Skeletal muscle tissue (tissue), 4 donors: ENCODE measurements around the gene HMGCR. TPM values are rescaled to one million over a fixed set of nuclear protein-coding genes. Genes with fewer than 3 reads are reported as not detected.
"Not testable (repeated sequence)": the region's sequence is repeated elsewhere in the genome, so short reads cannot be mapped to it uniquely, and the experiment has no call there.

Experiments used
- H3K27ac ChIP-seq: one replicate; pipeline ENCODE4 v1.7.0; 2013; ENCODE audit warnings: mild to moderate bottlenecking, low read depth, low read length, inconsistent platforms
- H3K27me3 ChIP-seq, 3 donors: one replicate each; pipeline ENCODE4 v1.7.0; 2013; ENCODE audit warnings: low read length in 3 of 3; ENCODE audit not compliant: control insufficient read depth in 3 of 3, insufficient read depth in 3 of 3
- H3K36me3 ChIP-seq, 3 donors: one replicate each; pipeline ENCODE4 v1.7.0; 2013; ENCODE audit warnings: low read length in 3 of 3; ENCODE audit not compliant: control insufficient read depth in 3 of 3, insufficient read depth in 3 of 3
- H3K4me1 ChIP-seq, 3 donors: one replicate each; pipeline ENCODE4 v1.7.0; 2013; ENCODE audit warnings: low read length in 3 of 3, mild to moderate bottlenecking in 3 of 3; ENCODE audit not compliant: control insufficient read depth in 3 of 3, insufficient read depth in 3 of 3
- H3K4me3 ChIP-seq, 3 donors: one replicate each; pipeline ENCODE4 v1.7.0; 2013; ENCODE audit warnings: low read length in 3 of 3
- H3K9ac ChIP-seq, 3 donors: one replicate each; pipeline ENCODE4 v1.7.0; 2013; ENCODE audit warnings: low read length in 3 of 3, mild to moderate bottlenecking in 3 of 3, moderate library complexity in 2 of 3, low read depth in 1 of 3
- H3K9me3 ChIP-seq, 3 donors: one replicate each; pipeline ENCODE4 v1.7.0; 2013; ENCODE audit warnings: low read length in 3 of 3; ENCODE audit not compliant: control insufficient read depth in 3 of 3
- total RNA-seq: library from RNA; depleted of rRNA; stranded (reverse); fragments of >200 nt; gene quantifications from one replicate; pipeline ENCODE4 v1.2.3, GENCODE V29; 2014
- donor health status: Osteomylitis.

HMGCR gene
- total RNA-seq, 1 donor from 2014 or later = 55.8 TPM

- H3K27ac ChIP-seq = no peak overlapping the region
- H3K9ac ChIP-seq = no peak overlapping the region
- H3K9me3 ChIP-seq = no peaks in the 10 kb centered on the region
- H3K4me1 ChIP-seq = no peaks in the 10 kb centered on the region
- H3K27me3 ChIP-seq = no peaks in the 10 kb centered on the region
- H3K36me3 ChIP-seq = no peaks in the 10 kb centered on the region
- H3K4me3 ChIP-seq = no peak overlapping the region
These were observed 15.0 kb upstream of the HMGCR start for GRCh38 chr5:75322066-75322465.

GRCh38 chr5:75324791-75325190, 12.2 kb upstream of the HMGCR start:
- no peaks in the 10 kb centered on the region for H3K4me1 ChIP-seq
- H3K4me3 ChIP-seq = no peak overlapping the region
- H3K36me3 ChIP-seq = no peaks in the 10 kb centered on the region
- no peak overlapping the region for H3K9ac ChIP-seq
- H3K27me3 ChIP-seq = no peaks in the 10 kb centered on the region
- H3K9me3 ChIP-seq = no peaks in the 10 kb centered on the region
- H3K27ac ChIP-seq = no peak overlapping the region

GRCh38 chr5:75325242-75325641, 11.8 kb upstream of the HMGCR start:
- no peak overlapping the region for H3K9ac ChIP-seq
- H3K9me3 ChIP-seq = no peaks in the 10 kb centered on the region
- H3K36me3 ChIP-seq = no peaks in the 10 kb centered on the region
- H3K4me3 ChIP-seq = no peak overlapping the region
- H3K4me1 ChIP-seq = no peaks in the 10 kb centered on the region
- H3K27me3 ChIP-seq = no peaks in the 10 kb centered on the region
- H3K27ac ChIP-seq = no peak overlapping the region

GRCh38 chr5:75330404-75330803, 6.6 kb upstream of the HMGCR start:
- no peaks in the 10 kb centered on the region for H3K27me3 ChIP-seq
- no peaks in the 10 kb centered on the region for H3K36me3 ChIP-seq
- H3K9me3 ChIP-seq = no peaks in the 10 kb centered on the region
- H3K27ac ChIP-seq = no peak overlapping the region
- no peak overlapping the region for H3K4me3 ChIP-seq
- H3K9ac ChIP-seq = no peak overlapping the region
- no peaks in the 10 kb centered on the region for H3K4me1 ChIP-seq

- Histone ChIP-seq H3K4me1 (peaks cover 4 to 6% (median 5%) of the 10 kb centered on the region in 3 donors), H3K27me3 (no peaks in the 10 kb centered on the region), H3K27ac (no peak overlapping the region), H3K36me3 (no peaks in the 10 kb centered on the region), H3K4me3 (no peak overlapping the region), H3K9me3 (no peaks in the 10 kb centered on the region), H3K9ac (no peak overlapping the region)
These were observed 5.6 kb upstream of the HMGCR start for GRCh38 chr5:75331095-75332090.

- H3K4me1 ChIP-seq = peaks cover 5 to 16% (median 15%) of the 10 kb centered on the region in 3 donors
- not testable (repeated sequence) for H3K4me3 ChIP-seq, H3K9me3 ChIP-seq, H3K27ac ChIP-seq, H3K9ac ChIP-seq, H3K27me3 ChIP-seq, H3K36me3 ChIP-seq
These were observed 3.3 kb upstream of the HMGCR start for GRCh38 chr5:75333759-75334158.

GRCh38 chr5:75334413-75334812, 2.6 kb upstream of the HMGCR start:
- H3K9ac ChIP-seq, H3K9me3 ChIP-seq, H3K27ac ChIP-seq, H3K4me3 ChIP-seq, H3K36me3 ChIP-seq, H3K27me3 ChIP-seq: not testable (repeated sequence)
- peaks cover 5 to 16% (median 15%) of the 10 kb centered on the region in 3 donors for H3K4me1 ChIP-seq

- H3K4me3 ChIP-seq = no peak overlapping the region
- H3K27ac ChIP-seq = no peak overlapping the region
- no peaks in the 10 kb centered on the region for H3K27me3 ChIP-seq
- no peaks in the 10 kb centered on the region for H3K36me3 ChIP-seq
- peaks cover 5 to 16% (median 15%) of the 10 kb centered on the region in 3 donors for H3K4me1 ChIP-seq
- no peak overlapping the region for H3K9ac ChIP-seq
- H3K9me3 ChIP-seq = no peaks in the 10 kb centered on the region
These were observed 1.5 kb upstream of the HMGCR start for GRCh38 chr5:75335486-75335885.

- H3K9ac ChIP-seq = peak overlapping the region; percentile 68 to 85 (median 75)
- peak overlapping the region; percentile 42 for H3K27ac ChIP-seq
- H3K9me3 ChIP-seq = no peaks in the 10 kb centered on the region
- H3K4me3 ChIP-seq = peak overlapping the region; percentile 84 to 98 (median 93)
- peaks cover 5 to 16% (median 15%) of the 10 kb centered on the region in 3 donors for H3K4me1 ChIP-seq
- H3K27me3 ChIP-seq = no peaks in the 10 kb centered on the region
- H3K36me3 ChIP-seq = no peaks in the 10 kb centered on the region
These were observed 937 bp upstream of the HMGCR start for GRCh38 chr5:75335952-75336614.
